GM10847 (cell line): ENCODE results near the gene SHISA5.

Experiments used
- POLR2A ChIP-seq: IDR thresholded peaks from 2 replicates; pipeline ENCODE4 v1.6.1; 2011; ENCODE audit not compliant: insufficient read length; ENCODE audit errors: extremely low read depth

The SHISA5 gene

DNA sequence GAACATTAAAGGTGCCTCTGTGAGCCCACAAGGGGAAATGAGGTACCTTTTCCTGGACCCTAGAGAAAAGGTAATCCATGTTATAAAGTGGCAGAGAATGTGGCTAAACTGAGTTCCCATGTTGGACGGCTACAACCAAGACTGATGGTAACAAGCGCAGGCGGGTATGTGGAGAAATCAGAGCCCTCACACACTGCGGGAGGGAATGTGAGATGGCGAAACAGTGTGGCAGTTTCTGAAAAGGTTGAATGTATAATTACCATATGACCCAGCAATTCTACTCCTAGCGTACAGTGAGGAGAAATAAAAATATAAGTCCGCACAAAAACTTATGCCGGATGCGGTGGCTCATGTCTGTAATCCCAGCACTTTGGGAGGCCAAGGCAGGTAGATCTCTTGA, 24.1 kb upstream of the SHISA5 start:
- no peak for TF ChIP-seq POLR2A

DNA sequence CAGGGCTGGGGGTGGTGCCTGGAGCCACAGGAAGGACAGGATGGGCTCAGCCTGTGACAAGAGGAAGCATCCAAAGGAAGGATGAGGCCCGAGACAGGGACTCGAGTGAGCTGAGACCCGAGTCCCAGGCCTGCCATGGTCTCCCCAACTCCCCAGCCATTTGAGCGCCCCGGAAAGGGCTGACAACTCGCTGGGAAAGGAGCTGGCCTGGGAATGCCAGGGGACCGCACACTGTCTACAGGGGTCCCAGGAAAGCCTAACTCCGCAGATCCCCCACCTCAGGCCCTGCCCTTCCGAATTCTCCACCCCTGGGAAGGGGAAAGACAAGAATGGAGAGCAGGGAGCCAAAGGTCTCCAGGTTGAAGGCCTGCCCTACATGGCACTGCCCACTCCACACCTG, 21.0 kb upstream of the SHISA5 start:
- TF ChIP-seq POLR2A = no peak

DNA sequence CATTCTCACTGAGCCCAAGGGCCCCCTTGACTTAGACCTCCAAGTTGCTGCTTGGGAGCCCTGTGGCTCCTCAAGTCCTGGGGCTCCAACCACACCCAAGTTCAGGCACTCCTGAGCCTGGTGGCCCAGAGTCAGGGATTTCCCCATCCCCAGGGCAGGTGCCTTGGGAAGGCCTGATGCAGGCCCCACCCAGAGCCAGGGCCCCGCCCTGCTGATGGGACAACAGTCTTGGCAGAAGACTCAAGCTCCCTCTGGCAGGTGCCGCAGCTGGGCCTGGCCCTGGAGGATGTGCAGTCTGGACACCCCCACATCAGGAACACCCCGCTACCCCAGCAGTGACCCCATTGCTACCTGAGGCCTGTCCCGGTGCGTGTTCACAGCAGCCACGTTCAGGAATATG, 17.7 kb upstream of the SHISA5 start:
- no peak for TF ChIP-seq POLR2A

DNA sequence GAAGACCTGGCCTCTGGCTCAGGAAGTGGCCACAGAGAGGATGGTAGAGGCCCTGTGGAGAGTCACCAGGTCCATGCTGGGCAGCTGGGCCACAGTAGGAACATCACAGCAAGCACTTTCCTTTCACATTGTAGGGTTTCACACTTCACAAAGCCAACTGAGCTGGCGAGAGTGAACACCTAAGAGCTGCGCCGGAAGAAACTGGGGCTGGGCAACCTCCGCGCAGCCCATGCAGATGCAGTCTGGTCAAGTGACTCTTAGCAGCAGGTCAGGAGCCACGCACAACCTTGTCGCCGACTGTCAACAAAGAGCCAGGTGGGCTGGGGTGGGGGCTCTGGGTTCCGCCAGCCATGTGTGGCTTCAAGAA, 15.3 kb upstream of the SHISA5 start:
- TF ChIP-seq POLR2A = no peak

DNA sequence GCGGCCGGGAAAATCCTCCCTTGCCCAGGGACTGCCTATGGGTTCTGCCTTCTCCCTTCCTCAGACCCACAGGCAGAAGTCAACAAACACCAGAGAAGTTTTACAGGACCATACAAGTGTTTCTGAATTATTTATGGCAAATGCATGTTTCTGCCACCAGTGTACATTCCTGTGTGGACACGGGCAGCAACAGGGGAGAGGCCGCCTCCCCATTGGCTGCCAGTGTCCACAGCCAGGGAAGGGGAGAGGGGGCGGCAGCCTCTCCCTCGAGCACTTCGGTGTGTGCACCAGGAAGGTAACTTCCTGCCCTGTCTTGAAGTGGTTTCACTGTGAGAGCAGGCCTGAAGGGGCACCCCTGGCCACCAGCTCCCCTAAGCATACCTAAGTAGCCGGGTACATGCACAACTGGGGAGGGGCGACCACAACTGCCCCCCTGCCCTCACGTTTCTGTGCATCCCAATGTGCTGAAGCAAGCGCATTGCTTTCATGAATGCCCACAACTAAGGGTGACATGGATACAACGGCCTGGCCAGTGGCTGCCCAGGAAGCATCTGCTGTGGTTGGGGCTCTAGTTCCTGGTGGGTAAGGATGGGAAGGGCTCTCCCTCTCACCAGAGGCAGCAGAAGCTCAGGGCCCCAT, 14.8 kb upstream of the SHISA5 start:
- TF ChIP-seq POLR2A = no peak

DNA sequence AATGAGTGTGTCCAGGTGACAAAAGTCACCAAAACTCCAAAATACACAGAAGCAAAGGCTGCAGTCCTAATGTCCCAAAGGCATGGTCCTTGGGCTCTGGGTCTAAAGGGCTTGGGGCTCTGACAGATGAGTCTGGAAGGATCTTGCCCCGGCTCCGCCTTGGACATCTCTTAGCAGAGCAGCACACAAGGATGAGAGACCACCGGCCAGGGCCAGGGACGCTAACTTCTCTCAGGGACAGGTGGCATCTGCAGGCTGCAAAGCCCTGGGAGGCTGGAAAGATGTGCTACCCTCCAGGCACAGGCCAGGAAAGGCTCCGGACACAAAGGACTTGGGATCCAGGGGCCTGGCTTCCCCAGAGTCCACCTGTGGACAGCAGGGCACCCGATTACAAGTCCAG, 14.1 kb upstream of the SHISA5 start:
- TF ChIP-seq POLR2A = no peak

DNA sequence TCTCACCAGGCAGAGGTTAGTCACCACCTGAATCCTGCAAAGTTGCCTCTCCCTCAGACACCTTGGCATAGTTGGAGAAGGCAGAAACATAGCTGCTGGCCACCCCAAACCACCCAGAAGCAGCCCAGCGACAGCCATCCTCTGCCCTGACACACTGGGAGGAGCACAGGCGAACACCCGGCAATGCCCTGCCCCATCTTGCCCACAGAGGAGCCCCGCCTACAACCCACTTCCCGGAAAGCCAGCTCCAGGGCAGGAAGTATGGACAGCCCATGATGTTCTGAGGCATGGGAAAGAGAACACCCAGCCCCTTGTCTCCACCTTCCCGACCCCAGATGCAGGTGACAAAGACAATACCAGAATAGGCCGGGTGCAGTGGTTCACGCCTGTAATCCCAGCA, 12.6 kb upstream of the SHISA5 start:
- no peak for TF ChIP-seq POLR2A

DNA sequence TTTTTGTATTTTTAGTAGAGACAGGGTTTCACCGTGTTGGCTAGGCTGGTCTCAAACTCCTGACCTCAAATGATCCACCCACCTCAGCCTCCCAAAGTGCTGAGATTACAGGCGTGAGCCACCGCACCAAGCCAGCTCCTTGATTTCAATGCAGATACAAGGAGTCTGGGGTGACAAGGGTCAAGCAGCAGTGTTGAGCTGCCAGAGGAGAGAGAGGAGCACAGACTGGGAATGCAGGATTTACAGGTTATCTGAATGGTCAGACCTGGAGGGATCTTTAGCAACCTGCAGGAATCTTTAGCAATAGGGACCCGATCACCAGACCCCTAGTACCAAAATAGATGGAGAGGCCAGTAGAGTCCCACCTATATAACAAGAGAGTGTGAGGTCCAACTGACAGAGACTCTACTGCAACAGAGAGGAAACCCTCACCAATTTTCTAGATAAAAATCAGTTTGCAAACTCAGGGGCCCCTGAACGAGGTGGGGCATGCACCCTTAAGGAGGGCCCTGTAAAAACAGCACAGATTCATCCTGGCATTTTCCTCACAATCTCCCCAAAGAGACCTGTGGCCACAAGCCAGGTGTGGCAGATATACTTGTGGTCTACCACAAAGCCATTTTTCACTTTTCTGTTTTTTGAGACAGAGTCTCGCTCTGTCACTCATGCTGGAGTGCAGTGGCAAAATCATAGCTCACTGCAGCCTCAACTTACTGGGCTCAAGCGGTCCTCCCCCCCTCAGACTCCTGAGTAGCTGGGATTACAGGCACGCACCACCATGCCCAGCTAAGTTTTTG, 10.7 kb upstream of the SHISA5 start:
- TF ChIP-seq POLR2A = no peak

DNA sequence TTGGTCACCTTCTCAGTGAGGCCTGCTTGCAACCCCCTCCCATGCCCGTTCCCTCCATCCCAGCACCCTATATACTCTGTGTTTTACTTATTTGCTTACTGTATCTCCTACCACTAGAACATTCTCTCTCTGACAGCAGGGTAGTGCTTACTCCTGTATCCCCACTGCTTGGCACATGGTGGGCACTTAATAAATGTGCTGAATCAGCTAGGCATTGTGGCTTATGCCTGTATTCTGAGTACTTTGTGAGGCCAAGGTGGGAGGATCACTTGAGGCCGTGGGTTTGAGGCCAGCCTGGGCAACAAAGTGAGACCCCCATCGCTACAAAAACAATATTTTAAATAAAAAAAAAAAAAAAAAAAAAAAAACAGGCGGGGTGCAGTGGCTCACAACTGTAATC, 7.6 kb upstream of the SHISA5 start:
- TF ChIP-seq POLR2A = no peak

DNA sequence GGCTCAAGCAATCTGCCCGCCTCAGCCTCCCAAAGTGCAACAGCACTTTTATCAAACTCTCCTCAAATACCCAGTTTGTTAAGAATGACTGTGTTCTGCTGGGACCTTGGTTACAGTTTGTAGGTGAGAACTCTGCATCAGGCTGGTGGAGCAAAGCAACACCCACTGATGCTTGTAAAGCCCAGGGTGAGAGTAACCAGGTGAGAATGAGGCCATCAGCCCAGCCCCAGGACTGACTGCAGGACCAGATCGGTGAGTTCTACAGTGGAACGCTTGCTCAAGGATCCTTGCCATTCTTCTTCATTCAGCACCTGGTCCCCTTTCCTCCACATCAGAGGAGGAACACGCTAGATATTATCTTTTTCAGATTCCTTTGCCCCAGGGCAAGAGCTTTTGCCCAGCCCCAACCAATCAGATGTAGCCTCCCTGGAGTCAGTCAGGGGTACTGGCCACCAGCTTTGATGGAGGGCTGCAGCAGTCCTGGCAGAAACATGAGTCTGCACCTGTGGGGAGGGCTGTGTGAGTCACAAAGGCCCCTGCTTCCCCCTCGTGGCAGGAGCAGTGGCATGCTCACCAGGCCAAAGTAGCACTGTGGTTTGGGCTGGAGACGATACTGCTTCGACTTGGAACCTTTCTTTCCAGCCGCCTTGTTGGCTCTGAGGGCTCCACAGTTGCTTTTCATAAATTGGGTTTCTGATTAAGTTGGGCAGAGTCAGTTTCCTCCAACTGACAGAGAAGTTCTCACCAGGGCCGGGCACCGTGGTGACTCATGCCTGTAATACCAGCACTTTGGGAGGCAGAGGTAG, 3.5 kb upstream of the SHISA5 start:
- TF ChIP-seq POLR2A = no peak

DNA sequence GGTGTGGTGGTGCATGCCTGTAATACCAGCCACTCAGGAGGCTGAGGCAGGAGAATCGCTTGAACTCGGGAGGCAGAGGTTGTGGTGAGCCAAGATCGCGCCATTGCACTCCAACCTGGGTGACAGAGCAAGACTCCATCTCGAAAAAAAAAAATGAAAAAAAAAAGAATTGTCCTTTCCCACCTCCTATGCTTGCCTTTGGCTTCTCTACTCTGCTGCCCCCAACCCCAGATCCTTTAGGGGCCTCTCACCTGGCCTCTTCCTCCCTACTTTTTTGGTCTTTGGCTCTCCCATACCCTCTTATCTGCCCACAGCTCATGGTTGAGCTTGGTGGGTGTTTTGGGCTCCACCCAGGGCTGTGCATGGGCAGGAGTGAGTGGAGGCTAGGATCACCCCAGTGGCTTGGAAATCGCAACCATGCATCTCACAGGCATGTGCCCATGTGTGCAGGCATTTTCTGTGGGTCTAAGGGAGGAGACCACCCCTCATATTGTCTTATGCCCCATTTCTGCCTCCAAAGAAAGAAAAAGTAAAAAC, 2.1 kb upstream of the SHISA5 start:
- no peak for TF ChIP-seq POLR2A

DNA sequence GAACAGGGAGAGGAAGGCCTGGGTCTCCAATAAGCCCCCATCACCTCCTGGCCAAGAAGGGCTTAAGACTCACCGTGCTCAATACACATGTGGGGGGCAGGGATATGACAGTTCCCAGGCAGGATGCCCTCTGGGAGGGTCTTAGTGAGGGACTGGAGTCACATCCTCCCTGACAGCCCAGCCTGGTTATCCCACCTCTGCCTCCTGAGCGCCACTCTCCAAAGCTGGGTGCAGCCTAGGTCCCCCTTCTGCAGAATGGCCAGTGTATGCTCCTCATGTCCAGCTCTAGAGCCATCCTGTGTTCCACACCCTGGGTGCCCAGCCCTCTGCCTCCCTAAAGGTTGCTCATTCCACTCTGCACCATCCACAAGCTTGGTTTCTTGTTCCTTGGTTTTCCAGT, 1.2 kb upstream of the SHISA5 start:
- TF ChIP-seq POLR2A = no peak

DNA sequence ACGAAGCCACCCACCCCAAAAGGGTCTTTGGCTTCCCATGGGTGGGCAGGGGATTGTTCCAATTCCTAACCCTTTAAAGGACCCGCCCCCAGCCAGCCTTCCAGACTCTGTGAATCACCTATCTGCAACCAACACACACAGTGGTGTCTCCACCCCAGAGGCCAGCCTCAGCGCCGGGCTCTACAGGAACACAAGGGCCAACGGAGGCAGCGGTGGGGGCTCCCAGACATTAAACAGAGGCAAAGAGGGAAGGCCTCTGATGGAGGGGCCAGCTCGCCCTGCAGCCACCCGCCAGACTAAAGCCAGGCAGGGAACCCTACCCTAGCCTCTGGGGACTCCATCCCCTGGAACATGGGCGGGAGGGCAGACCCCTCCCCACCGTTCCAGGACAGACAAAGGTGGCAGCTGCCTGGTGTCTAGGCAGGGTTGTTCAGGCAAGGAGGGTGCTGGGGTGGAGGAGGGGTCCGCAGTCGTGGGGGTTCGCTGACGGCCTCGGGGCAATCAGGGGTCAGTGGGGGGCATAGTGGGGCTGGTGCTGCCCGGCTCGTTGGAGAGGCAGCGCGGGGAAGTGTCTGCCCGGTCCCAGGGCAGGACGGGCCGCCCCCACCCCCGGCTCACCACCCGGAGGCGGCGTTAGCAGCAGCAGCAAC, 448 bp downstream of the SHISA5 start:
- no peak for TF ChIP-seq POLR2A

DNA sequence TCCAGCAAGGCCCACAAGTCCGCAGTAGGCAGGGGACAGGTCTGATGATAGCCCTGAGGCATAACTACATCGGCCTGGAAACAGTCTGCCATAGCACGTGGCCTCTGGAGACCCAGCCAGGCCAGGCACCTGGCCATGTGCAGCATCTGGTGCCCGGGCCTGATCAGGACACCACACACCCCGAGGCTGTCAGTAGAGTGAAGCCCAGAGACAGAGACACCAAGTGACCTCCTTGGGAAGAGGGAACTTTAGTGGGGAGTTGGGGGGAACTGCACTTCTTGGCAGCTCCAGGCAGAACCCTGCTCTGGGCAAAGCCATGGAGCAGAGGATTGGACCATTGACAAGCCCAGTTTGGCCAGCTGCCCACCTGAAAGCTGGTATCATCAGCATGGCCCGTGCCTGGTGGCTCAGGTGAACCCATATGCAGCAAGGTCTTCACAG, 1.2 kb downstream of the SHISA5 start:
- TF ChIP-seq POLR2A = no peak

DNA sequence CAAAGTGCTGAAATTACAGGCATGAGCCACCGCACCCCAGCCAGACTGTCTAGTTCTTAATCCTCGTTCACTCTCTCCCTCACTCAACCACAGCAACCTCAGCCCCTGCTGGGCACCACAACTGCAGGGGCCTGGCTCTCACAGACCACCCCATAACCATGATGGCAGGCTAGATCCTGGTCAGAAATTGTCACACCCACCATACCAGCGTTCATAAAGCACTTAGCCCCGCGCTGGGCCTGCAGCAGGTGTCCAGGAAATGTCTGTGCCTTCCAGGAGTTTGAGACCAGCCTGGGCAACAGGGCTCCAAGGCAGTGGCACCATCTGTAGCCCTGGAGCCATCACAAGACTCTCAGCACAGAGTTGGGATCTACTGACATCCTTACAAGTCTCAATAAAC, 1.9 kb downstream of the SHISA5 start:
- TF ChIP-seq POLR2A = no peak

DNA sequence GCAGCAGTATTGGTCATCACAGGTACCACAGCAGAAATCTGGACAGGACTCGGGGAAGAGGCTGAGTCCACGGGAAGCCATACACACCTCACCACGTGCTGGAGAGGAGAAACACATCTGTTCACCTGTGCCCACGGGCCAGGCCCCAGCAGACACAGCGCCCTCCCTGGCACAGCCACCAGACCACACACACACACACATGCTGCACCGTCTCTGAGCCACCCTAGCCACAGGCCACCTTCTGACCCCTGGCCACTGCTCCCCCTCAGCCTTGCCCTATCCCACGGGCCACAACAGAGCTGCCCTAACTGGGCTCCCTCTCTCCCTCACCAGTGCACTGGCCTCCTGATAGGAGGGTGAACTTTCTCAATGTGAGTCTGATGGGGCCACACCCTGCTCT, 2.8 kb downstream of the SHISA5 start:
- TF ChIP-seq POLR2A = no peak

DNA sequence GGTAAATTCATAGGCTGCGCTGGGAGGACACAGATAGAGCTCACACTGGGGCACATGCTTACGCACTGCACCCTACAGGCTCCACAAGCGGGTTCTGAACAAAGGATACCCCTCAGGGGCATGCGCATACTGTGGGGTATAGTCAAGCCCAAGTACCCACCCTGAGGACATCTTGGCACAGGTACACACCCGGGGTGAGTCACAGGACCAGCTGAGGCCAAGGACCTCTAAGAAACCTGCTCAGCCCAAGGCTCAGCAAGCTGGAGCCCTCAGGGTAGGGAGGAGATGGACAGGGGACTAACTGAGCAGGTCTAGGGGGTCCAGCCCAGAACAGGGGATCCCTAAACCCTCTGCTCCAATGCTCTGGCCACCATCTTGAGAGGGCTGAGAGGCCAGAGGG, 3.3 kb downstream of the SHISA5 start:
- TF ChIP-seq POLR2A = no peak
